ENCODE data around the gene DESI1. TPM values are rescaled to one million over a fixed set of nuclear protein-coding genes. Genes with fewer than 3 reads are reported as not detected.

DESI1 gene
- polyA plus RNA-seq, 2 of the 4 experiments (the other 2 are of a cell fraction) = 13.9 to 19.4 TPM

GRCh38 chr22:41584881-41585280, 36.0 kb downstream of the DESI1 start:
- H3K27ac ChIP-seq = no peak overlapping the region

GRCh38 chr22:41582694-41583093, 38.1 kb downstream of the DESI1 start:
- Histone ChIP-seq H3K4me3 (no peak overlapping the region), H3K4me1 (peaks cover 6% of the 10 kb centered on the region), H3K27ac (no peak overlapping the region), H3K4me2 (no peak overlapping the region), H3K9me3 (no peaks in the 10 kb centered on the region)
- ChIA-PET POLR2A (no interaction called here), CTCF (interaction anchor here (1.3 to 4.6 kb wide), 2 partner anchors 9 to 15 kb away, joined by 4 to 17 read pairs; no protein-coding TSS in a partner anchor)
- no peak for FAIRE-seq
- ATAC-seq = no peak
- TF ChIP-seq TFCP2L1 (CRISPR knock-in tag; IDR thresholded peaks at IDR 0.05) (no peak), SREBF2 (IDR thresholded peaks at IDR 0.05) (no peak), FOSL2 (IDR thresholded peaks at IDR 0.05) (no peak), FOSL2 (CRISPR knock-in tag; IDR thresholded peaks at IDR 0.05) (no peak), BHLHE40 (IDR thresholded peaks at IDR 0.05; ENCODE audit: low read depth, low read length) (no peak), JUNB (IDR thresholded peaks at IDR 0.05) (no peak), REST (IDR thresholded peaks at IDR 0.05) (no peak), NFE2L2 (conservative IDR thresholded peaks at IDR 0.05; ENCODE audit: low read length) (no peak), RNF2 (IDR thresholded peaks at IDR 0.05; ENCODE audit: borderline replicate concordance, low read depth) (no peak), POLR2A (IDR thresholded peaks at IDR 0.05; ENCODE audit: low read length) (no peak), HOXA7 (CRISPR knock-in tag; IDR thresholded peaks at IDR 0.05) (no peak), ZC3H11A (IDR thresholded peaks at IDR 0.05) (no peak), FOXS1 (CRISPR knock-in tag; IDR thresholded peaks at IDR 0.05) (no peak), RCOR1 (IDR thresholded peaks at IDR 0.05; ENCODE audit: low read depth, low read length) (no peak), CBX8 (IDR thresholded peaks at IDR 0.05) (no peak), EHMT2 (IDR thresholded peaks at IDR 0.05; ENCODE audit: low read depth) (no peak), HOXB5 (CRISPR knock-in tag; IDR thresholded peaks at IDR 0.05) (no peak)
- DNase-seq (ENCODE audit: low read depth in 1 of 2, low spot score in 1 of 2) = no peak
- WGBS (ENCODE audit: missing lambda C conversion rate) = 86% methylated on average over 8 of the region's 8 CpGs

More at GRCh38 chr22:41584881-41585280, 36.0 kb downstream of the DESI1 start:
- no peak overlapping the region for H3K4me3 ChIP-seq
- ATAC-seq (no peak), FAIRE-seq (no peak), DNase-seq (ENCODE audit: low read depth in 1 of 2, low spot score in 1 of 2) (no peak)
- H3K9me3 ChIP-seq = no peaks in the 10 kb centered on the region
- WGBS (ENCODE audit: missing lambda C conversion rate) = 93% methylated on average over 5 of the region's 6 CpGs
- TF ChIP-seq MAZ (IDR thresholded peaks at IDR 0.05; ENCODE audit: borderline replicate concordance, low read depth, low read length) (no peak), JUNB (IDR thresholded peaks at IDR 0.05) (no peak), NFE2L2 (conservative IDR thresholded peaks at IDR 0.05; ENCODE audit: low read length) (no peak), POLR2AphosphoS2 (conservative IDR thresholded peaks at IDR 0.05; ENCODE audit: low read length) (no peak), HEYL (CRISPR knock-in tag; IDR thresholded peaks at IDR 0.05) (no peak), HOXB13 (CRISPR knock-in tag; IDR thresholded peaks at IDR 0.05; ENCODE audit: low read depth) (no peak), SMC3 (IDR thresholded peaks at IDR 0.05) (no peak), RCOR1 (IDR thresholded peaks at IDR 0.05; ENCODE audit: low read depth, low read length) (no peak), TP53 (CRISPR knock-in tag; IDR thresholded peaks at IDR 0.05) (no peak), SREBF2 (IDR thresholded peaks at IDR 0.05) (no peak), CEBPB (IDR thresholded peaks at IDR 0.05) (no peak), ATOH8 (CRISPR knock-in tag; IDR thresholded peaks at IDR 0.05; ENCODE audit: low read depth) (no peak)
- ChIA-PET CTCF (interaction anchor here (0.9 to 1.1 kb wide), 2 partner anchors 8 to 58 kb away, joined by 3 to 5 read pairs; no protein-coding TSS in a partner anchor), POLR2A (no interaction called here)
- H3K4me1 ChIP-seq = peaks cover 18% of the 10 kb centered on the region
- H3K4me2 ChIP-seq = no peak overlapping the region

Measured in A549 (cell line).